ENCODE measurements around the gene PTER.

Gene PTER

GRCh38 chr10:16481052-16481728 lies 44.4 kb downstream of the PTER start:
- H3K9me3 ChIP-seq (ENCODE audit: low read length) = no peaks in the 10 kb centered on the region
- no peaks in the 10 kb centered on the region for H3K9me2 ChIP-seq (ENCODE audit: low read depth, low read length)
- H4K20me1 ChIP-seq (ENCODE audit: insufficient read depth, low read length) = no peaks in the 10 kb centered on the region
- no peaks in the 10 kb centered on the region for H3F3A ChIP-seq (ENCODE audit: insufficient read depth, low read length)
- no peaks in the 10 kb centered on the region for H3K79me2 ChIP-seq (ENCODE audit: insufficient read depth, low read length)
- H3K27ac ChIP-seq (ENCODE audit: low read depth, low read length, poor library complexity, severe bottlenecking) = no peak overlapping the region
- TF ChIP-seq CTCF (IDR thresholded peaks at IDR 0.05; ENCODE audit: low read length) = no peak
- no peak for TF ChIP-seq EZH2 (IDR thresholded peaks at IDR 0.05; ENCODE audit: borderline replicate concordance, low read length)
- no peak overlapping the region for H3K9ac ChIP-seq (ENCODE audit: low read length)
- H2AFZ ChIP-seq (ENCODE audit: low read length) = no peak overlapping the region
- H3K4me1 ChIP-seq (ENCODE audit: insufficient read depth, low read length, severe bottlenecking) = no peaks in the 10 kb centered on the region
- H3K4me2 ChIP-seq (ENCODE audit: low read length) = no peak overlapping the region
- H3K4me3 ChIP-seq (ENCODE audit: low read depth, low read length, poor library complexity, severe bottlenecking) = no peak overlapping the region
- no peaks in the 10 kb centered on the region for H3K27me3 ChIP-seq (ENCODE audit: insufficient read depth, low read length)
- H3K36me3 ChIP-seq (ENCODE audit: insufficient read depth, low read length) = peaks cover 7% of the 10 kb centered on the region; the same call in 1 of the 2 replicates

GRCh38 chr10:16483241-16483917 lies 46.6 kb downstream of the PTER start:
- no peak overlapping the region for H3K27ac ChIP-seq (ENCODE audit: low read depth, low read length, poor library complexity, severe bottlenecking)
- no peaks in the 10 kb centered on the region for H3K79me2 ChIP-seq (ENCODE audit: insufficient read depth, low read length)

GRCh38 chr10:16490511-16490910 lies 53.7 kb downstream of the PTER start:
- no peaks in the 10 kb centered on the region for H3K9me2 ChIP-seq (ENCODE audit: low read depth, low read length)
- no peak for TF ChIP-seq CTCF (IDR thresholded peaks at IDR 0.05; ENCODE audit: low read length)
- no peak overlapping the region for H3K9ac ChIP-seq (ENCODE audit: low read length)
- H3K27me3 ChIP-seq (ENCODE audit: insufficient read depth, low read length) = no peaks in the 10 kb centered on the region
- no peak overlapping the region for H3K4me3 ChIP-seq (ENCODE audit: low read depth, low read length, poor library complexity, severe bottlenecking)
- H3K36me3 ChIP-seq (ENCODE audit: insufficient read depth, low read length) = peaks cover 25% of the 10 kb centered on the region; the same call in 1 of the 2 replicates
- H3F3A ChIP-seq (ENCODE audit: insufficient read depth, low read length) = no peaks in the 10 kb centered on the region
- no peak overlapping the region for H2AFZ ChIP-seq (ENCODE audit: low read length)
- no peaks in the 10 kb centered on the region for H3K79me2 ChIP-seq (ENCODE audit: insufficient read depth, low read length)
- H3K4me1 ChIP-seq (ENCODE audit: insufficient read depth, low read length, severe bottlenecking) = no peaks in the 10 kb centered on the region
- H3K9me3 ChIP-seq (ENCODE audit: low read length) = no peaks in the 10 kb centered on the region
- no peak overlapping the region for H3K27ac ChIP-seq (ENCODE audit: low read depth, low read length, poor library complexity, severe bottlenecking)
- H3K4me2 ChIP-seq (ENCODE audit: low read length) = no peak overlapping the region
- H4K20me1 ChIP-seq (ENCODE audit: insufficient read depth, low read length) = no peaks in the 10 kb centered on the region

More at GRCh38 chr10:16483241-16483917, 46.6 kb downstream of the PTER start:
- H2AFZ ChIP-seq (ENCODE audit: low read length) = no peak overlapping the region
- no peaks in the 10 kb centered on the region for H3F3A ChIP-seq (ENCODE audit: insufficient read depth, low read length)
- no peak overlapping the region for H3K4me2 ChIP-seq (ENCODE audit: low read length)
- H3K9me3 ChIP-seq (ENCODE audit: low read length) = no peaks in the 10 kb centered on the region
- H4K20me1 ChIP-seq (ENCODE audit: insufficient read depth, low read length) = no peaks in the 10 kb centered on the region
- no peaks in the 10 kb centered on the region for H3K27me3 ChIP-seq (ENCODE audit: insufficient read depth, low read length)
- no peak overlapping the region for H3K4me3 ChIP-seq (ENCODE audit: low read depth, low read length, poor library complexity, severe bottlenecking)
- TF ChIP-seq EZH2 (IDR thresholded peaks at IDR 0.05; ENCODE audit: borderline replicate concordance, low read length) = no peak
- no peak for TF ChIP-seq CTCF (IDR thresholded peaks at IDR 0.05; ENCODE audit: low read length)
- no peaks in the 10 kb centered on the region for H3K4me1 ChIP-seq (ENCODE audit: insufficient read depth, low read length, severe bottlenecking)
- H3K36me3 ChIP-seq (ENCODE audit: insufficient read depth, low read length) = peaks cover 13% of the 10 kb centered on the region; the same call in 1 of the 2 replicates
- H3K9me2 ChIP-seq (ENCODE audit: low read depth, low read length) = no peaks in the 10 kb centered on the region
- no peak overlapping the region for H3K9ac ChIP-seq (ENCODE audit: low read length)
